HK-2 (cell line): ENCODE data around the gene PRG3.

Source experiments
- DNase-seq: peaks from one replicate; pipeline ENCODE4 v3.0.0-alpha.2; 2018; ENCODE audit not compliant: unreplicated experiment

PRG3 gene

GRCh38 chr11:57380975-57381374 is at the start of gene PRG3:
Gene PRG3 (minus strand): TSS chr11:57381150. CDS start chr11:57380708, 442 bp downstream.
- no peak for DNase-seq

- DNase-seq = no peak
Observed at GRCh38 chr11:57429946-57430345, 49.0 kb upstream of the PRG3 start.

GRCh38 chr11:57428643-57429042 is 47.7 kb upstream of the PRG3 start:
- DNase-seq = no peak

DNA sequence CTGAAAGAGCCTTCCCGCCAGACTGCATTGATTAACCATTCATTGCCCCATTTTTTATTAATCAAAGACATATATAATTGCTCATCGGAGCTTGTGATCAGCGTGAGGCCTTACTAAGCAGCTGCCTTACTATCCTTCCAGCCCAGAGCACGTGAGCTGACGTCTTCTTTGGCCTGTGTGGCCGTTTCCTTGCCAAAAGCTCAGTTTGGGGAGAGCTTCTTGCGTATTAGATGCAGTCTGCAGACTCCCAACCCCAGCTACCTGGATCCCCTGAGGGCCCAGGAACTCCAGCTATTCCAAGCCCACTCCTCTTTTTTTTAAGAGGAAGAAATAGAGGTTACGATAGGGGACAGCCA is 46.8 kb upstream of the PRG3 start:
- no peak for DNase-seq

DNA sequence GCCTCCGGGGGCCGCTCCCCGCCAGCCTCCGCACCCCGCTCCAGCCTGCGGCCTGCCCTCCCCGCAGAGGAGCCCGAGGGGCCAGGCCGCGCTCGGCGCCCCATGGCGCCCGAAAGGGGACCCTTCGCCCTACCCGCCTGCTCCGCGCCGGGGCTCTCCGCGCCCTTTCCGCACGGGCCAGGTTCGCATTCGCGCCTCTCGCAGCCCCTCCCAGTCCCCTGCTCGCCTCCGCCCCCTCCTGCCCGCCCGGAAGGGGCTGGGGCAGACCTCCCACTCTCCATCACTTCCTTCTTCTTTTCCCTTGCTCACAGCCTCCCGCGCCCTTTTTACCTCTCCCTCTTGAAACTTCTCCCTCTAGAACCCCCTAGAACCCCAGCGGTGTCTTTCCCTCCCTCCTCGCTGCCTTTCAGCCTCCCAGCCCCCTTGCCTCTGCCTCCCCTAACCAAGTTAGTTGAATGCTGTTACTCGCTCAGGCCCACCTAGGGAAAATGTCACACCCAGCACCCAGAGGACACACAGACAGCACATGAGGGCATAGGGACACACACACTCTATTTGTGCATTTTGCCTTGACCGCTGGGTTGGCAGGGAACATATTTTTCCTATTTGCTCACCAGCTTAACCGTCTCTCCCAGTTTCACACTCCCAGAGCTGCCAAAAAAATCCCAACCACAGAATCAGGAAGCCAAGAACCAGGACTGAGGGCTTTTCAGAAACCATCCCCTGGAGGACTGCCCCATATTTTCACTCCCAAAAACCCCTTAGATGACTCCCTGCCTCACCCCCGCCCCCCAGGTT is 46.2 kb upstream of the PRG3 start, which contains the start of gene SLC43A3:
Gene SLC43A3, minus strand, starts transcription at position 193 of the 798 bp plus-strand sequence. CDS start 949 bp downstream, outside the sequence.
- DNase-seq = peak; percentile 72

DNA sequence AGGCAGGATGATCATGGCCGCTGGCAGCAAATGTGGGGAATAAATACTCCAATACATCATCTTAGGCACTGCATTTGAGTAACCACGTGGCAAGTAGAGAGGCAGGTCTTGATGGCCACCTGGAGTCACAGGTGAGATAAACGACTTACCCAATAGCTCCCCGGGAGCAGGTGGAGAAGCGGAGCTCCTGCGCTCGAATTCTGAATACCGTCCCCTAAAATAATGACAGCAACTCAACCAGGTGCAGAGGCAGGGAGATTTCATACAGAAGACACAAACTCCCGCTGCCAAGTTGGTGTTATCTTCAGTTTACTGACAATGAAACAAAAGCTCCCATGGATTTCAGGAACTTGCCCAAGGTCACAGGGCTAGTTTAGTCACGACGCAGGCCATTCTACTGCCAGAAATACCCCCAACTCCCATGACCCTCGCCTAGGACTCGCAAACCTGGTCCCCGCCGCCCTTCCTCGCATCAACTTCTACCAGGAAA is 45.5 kb upstream of the PRG3 start:
- no peak for DNase-seq

DNA sequence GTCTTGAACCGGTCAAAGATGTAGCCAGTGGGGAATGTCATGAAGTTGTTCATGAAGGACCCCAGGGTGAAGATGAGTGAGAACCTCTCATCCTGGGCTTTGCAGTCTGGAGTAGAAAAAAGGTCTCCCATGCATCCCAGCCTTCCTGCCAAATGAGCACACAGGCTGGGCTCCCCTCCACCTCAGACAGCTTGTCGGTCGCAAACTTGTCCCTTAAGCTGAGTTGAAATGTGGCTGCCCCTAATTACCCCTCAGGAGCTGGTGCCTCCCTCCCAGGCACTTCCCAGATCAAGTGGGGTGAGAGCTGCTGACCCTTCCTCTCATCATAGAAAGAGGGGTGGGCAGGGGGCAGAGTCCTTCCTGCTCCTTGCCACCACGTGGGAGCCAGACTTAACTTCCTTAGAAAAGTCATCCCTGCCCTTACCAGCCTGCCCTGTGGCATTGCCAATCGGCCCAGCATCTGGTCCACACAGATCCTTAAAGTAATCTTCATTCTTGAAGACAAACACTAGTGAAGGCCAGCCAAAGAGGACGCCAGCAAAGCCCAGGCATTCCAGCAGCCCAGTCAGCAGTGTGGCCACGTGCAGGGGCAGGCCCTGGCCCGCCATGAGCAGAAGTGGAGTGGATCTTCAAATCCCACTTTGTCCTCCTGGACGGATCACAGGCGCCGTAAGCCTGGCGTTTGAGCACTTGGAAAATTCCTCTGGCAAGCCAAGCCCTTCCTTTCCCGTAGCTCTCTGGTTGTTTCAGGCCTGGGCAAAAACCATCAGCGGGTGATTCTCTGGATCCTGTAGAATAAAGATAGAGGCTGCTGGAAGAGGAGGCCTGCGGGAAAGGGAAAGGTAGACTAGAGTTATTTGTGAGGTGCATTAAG is 44.9 kb upstream of the PRG3 start:
- no peak for DNase-seq

DNA sequence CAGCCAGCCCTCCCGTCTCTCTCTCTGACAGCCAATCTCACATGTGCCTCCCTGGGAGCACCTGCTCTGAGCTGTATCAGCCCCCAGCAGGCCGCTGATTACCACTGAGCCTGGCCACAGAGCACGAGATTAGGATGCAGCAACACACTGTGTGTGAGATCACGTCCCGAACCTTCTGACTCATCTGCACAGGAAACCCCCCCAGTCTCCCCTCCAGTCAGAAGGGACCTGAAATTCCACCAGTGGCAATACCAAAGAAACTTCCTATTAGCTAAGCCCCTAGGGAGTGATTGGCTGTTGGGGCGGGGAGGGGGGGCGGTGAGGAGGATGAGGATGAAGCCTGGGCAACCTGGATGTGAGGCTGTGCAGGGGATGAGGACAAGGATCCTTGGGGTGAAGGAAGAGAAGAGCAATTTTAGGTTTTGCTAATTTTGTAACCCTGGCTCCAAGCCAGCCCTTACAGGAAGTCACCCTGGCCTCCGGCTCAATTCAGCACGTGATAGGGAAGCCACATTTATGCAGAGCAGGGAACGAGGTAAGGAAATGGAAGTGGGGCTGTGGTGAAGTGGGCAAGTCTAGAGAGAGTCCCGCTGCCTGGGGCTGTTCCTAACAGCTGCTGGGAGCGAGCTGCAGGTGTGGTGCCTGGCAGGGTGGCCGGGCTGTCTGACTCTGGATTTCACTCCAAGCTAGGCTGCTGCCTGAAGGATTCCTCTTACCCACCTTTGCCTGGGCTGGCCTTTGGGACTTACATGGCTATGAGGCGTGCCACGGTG is 44.0 kb upstream of the PRG3 start:
- DNase-seq = peak; percentile 86

DNA sequence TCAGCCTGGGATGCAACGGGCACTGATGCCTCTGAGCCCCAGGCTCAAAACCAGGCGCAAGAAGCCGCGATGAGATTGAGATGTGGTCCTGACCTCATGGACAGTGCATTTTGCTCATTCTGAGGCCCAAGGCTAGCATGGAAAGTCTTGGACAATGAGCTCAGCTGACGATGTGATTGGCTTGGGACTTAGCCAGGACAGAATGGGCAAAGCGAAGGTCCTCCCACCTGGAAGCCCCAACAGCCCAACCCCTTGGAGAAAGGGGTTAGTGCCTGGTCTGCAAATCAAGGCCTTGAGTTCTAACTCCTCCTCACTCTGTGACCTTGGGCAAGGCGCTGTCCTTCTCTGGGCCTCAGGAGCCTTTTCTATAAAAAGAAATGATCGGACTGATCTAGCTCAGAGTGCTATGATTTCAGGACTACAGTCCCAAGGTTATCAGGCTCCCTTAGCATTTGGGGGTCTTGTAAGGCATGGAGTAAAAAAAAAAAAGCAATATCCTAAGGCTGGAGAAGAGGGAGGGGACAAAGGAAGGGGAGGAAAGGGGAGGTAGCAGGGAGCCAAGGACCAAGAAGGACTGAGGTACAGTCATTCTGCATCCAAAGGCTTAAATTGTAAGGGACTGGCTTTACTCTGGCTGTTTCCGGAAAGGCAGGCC is 43.3 kb upstream of the PRG3 start:
- no peak for DNase-seq

GRCh38 chr11:57422669-57423068 is 41.7 kb upstream of the PRG3 start:
- no peak for DNase-seq

- no peak for DNase-seq
Observed at GRCh38 chr11:57421805-57422204, 40.9 kb upstream of the PRG3 start.

DNA sequence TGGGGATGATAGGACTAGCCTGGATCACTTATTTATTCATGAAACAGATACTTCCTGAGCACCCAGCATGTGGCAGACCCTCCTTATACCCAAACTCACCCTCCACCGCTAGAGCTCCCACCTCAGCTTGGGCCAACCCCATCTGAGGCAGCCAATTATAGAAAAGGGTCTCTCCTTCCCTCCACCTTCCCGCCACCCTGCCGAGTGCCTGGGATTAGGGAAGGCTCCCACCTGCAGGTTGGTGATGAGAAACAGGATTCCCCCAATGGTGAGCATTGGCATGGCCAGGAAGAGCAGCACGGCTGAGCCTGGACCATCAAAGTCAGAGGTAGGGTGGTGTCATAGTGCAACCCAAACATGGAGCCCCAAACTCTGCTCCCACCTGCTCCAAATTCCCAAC is 40.1 kb upstream of the PRG3 start:
- no peak for DNase-seq

DNA sequence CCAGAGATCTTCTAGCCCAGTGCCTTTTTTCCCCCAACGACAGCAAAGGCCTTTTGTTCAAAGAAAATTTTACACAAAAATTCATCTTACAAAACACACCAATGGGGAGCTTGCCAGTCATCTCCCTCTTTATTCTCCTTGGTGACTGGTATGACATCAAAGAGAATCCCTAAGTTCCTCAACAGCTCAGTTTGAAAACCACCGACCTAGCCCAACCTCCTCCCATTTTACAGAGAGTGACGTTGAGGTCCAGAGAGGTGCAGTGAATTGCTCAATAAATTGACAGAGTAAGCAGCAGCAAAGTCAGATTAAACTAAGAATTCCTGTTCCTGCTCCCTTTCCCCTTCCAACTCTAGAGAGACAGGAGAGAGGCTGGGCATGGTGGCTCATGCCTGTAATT is 38.2 kb upstream of the PRG3 start:
- no peak for DNase-seq

DNA sequence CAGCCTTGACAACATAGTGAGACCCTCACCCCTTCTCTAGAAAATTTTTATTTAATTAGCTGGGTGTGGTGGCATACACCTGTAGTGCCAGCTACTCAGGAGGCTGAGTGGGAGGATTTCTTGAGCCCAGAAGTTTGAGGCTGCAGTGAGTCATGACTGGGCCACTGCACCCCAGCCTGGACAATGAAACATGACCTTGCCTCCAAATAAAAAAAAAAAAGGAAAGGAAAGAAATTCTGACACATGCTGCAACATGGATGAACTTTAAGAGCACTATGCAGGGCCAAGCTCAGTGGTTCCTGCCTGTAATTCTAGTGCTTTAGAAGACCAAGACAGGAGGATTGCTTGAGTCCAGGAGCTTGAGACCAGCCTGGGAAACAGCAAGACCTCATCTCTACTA is 37.2 kb upstream of the PRG3 start:
- DNase-seq = no peak

DNA sequence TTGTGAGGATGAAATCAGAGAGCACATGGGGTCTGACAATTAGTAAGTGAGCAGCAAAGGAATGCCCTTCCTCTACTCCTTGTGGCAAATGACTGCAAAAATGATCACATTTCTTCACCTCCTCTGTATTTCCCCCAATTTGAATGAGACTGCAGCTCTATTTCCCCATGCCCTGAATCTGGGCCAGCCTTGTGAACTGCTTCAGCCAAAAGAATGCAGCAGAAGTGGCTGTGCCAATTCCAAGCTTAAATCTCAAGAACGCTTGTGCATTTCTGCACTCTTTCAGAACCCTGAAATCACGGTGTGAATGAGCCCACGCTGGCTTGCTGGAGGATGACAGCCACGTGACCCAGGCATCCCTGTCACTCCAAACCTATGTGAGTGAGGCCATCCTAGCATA is 36.1 kb upstream of the PRG3 start:
- no peak for DNase-seq

DNA sequence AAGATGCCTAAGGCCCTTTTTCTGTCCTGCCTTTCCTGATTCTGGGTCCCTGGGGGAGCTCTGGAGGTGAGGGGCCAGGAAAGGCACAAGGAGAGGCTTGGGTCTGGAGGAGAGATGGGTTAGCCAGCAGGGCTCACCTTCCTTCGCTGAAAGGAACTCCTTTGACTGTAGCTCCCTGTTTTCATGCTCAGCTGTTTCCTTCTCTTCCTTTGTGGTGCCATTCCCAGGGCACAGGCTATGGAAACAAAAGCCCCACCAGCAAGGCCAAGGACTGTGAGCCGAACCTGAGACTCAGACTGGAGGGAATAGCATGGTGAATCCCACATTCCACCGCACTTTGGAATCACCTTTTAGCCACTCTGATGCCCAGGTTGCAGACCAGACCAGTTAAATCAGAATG is 35.5 kb upstream of the PRG3 start:
- no peak for DNase-seq

DNA sequence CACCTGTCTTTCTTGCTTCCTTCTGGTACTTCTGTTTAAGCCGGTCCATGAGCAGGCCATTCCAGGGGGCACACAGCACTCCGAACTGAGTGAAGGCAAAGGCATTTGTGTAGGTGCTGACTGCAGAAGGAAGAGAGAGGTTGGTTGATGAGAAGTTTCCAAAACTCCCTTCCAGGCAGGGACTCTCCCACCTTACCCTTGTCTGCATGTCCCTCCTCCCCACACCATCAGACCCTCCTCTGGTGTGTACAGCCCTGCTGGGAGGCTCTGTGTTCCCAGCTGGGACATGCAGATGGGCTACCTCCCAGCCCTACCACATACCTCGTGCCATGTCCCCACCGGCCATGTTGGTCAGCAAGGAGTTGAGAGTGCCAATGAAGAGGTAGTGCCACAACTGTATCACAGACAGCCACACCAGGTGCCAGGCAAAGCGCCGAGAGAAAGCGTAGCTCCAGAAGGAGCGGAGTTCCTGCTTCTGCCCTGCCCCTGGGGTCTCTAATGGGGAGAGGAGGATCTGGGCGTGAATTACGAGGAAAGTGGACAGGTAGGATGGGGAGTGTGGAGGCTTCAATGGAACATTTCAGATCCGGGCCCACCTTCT is 33.8 kb upstream of the PRG3 start:
- DNase-seq = no peak

DNA sequence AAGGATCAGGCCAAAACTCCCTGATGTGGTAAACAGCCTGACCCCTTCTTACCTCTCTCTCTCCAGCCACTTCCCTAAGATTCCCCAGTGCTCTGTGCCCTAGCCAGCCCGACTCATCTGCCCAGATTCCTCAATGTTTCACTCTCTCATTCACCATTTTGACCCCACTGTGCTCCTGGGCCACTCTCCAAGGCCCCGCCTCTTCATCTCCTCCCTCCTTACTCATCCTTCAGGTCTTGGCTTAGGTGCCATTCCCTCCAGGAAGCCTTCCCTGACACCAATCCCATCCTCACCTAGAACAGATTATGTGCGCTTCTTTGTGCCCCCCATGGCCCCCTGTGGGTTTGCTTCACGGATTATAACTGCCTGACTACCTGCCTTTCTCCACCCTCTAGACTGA is 32.7 kb upstream of the PRG3 start:
- DNase-seq = no peak

DNA sequence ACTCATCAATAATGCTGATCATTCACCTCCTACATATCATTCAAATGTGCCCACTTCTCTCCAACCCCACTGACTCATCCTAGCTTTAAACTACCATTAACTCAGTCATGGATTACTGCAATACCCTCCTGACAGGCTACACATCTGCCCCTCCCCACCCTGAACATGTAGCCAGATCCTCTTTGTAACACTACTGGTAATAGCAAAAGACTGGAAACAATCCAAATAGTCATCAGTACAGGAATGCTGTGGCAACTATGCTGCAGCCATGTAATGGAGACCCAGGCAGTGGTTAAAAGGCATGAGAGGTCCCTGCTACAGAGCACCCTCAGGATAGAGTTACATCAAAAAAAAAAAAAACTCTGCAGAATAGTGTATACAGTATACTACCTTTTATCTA is 29.3 kb upstream of the PRG3 start:
- no peak for DNase-seq

DNA sequence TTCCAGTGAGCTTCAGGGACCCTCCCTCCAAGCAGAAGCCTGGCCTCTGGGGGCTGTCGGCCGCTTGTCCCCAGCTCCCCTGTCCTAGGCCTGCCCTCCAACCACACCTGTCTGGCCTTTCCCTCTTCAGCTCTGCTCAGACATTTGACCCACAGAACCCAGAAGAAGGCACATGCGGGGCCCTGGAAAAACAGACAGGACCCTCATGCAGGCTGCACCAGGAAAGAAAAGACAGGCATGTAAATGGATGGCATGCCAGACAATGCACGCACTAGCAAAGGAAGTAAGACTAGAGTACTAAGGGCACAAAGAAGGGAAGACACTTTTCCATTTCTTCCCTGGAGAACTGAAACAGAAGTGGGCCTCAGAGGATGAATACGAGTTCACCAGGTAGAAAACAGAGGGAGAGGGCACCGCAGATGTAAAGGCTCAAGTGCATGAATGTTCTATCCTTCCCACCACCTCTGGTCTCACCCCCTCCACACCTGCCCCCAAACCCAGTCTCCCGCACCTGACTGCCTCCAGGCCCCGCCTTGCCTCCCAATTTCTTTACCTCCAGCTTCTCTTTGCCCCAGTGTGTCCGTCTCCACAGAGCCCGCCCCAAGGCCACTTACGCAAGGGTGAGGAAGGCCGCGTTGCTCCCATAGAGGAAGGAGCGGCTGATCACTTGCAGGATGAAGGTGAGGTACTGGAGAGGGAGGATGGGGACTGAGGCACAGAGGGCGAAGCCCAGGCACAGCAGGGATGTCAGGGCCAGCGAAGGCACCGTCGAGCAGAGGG is 28.6 kb upstream of the PRG3 start:
- DNase-seq = no peak
